Large intestine (tissue), 3 donors: Measurements from ENCODE around the gene ASIC3. TPM values are rescaled to one million over a fixed set of nuclear protein-coding genes. Genes with fewer than 3 reads are reported as not detected.
"Not testable (repeated sequence)": the region's sequence is repeated elsewhere in the genome, so short reads cannot be mapped to it uniquely, and the experiment has no call there.

Experiments used
- DNase-seq, 2 donors: peaks; one replicate each; pipeline versions ENCODE4 v3.0.0 to v3.0.0-alpha.2; 2013
- H3K27ac ChIP-seq: one replicate; pipeline ENCODE4 v1.5.1; 2013; ENCODE audit warnings: low read length
- H3K27me3 ChIP-seq: 2 replicates; pipeline ENCODE4 v1.6.1; 2013; ENCODE audit warnings: low read length; ENCODE audit not compliant: control insufficient read depth, insufficient read depth
- H3K36me3 ChIP-seq: 2 replicates; pipeline ENCODE4 v1.6.1; 2013; ENCODE audit warnings: low read length; ENCODE audit not compliant: control insufficient read depth, insufficient read depth
- H3K4me1 ChIP-seq: one replicate; pipeline ENCODE4 v1.6.1; 2013; ENCODE audit warnings: low read length; ENCODE audit not compliant: control insufficient read depth, insufficient read depth
- H3K4me3 ChIP-seq: one replicate; pipeline ENCODE4 v1.5.1; 2013; ENCODE audit warnings: low read length
- H3K9me3 ChIP-seq: one replicate; pipeline ENCODE4 v1.6.1; 2013; ENCODE audit warnings: mild to moderate bottlenecking, low read depth, low read length, moderate library complexity; ENCODE audit not compliant: control insufficient read depth
- WGBS: methylation state at CpG from one replicate; pipeline ENCODE4 v1.1.5; 2013; ENCODE audit warnings: low lambda C conversion rate; ENCODE audit not compliant: insufficient coverage; 5-methylcytosine and 5-hydroxymethylcytosine counted together
- polyA plus RNA-seq: library from polyadenylated mRNA; unstranded; fragments of 120-200 nt; gene quantifications from one replicate; pipeline ENCODE4 v1.2.1, GENCODE V29; 2013

Gene ASIC3
- polyA plus RNA-seq, 1 donor: 6.9 TPM

DNA sequence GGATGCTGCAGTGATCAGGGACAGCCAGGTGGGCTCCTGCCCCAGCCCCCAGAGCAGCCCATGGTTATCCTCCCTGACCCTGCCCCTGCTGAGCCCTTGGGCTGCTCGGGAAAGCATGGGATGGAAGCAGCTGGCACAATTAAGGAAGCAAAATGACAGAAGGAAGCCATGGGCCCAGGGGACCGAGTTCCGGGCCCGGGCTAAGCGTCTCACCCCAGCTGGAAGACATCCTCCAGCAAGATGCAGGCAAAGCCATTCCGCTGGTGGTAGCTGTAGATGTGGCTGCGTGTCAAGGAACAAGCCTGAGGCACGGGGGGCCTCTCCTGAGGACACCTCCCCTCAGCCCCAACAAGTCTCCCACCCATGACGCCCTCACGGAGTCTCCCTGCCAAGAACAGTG lies 25.1 kb upstream of the ASIC3 start:
- no CpG with 5 or more reads among the region's 10 CpGs for WGBS
- Histone ChIP-seq H3K27me3 (peaks cover 33% of the 10 kb centered on the region), H3K27ac (no peak overlapping the region), H3K9me3 (peaks cover 7% of the 10 kb centered on the region), H3K4me3 (no peak overlapping the region), H3K4me1 (peaks cover 10% of the 10 kb centered on the region), H3K36me3 (no peaks in the 10 kb centered on the region)
- DNase-seq: no peak

DNA sequence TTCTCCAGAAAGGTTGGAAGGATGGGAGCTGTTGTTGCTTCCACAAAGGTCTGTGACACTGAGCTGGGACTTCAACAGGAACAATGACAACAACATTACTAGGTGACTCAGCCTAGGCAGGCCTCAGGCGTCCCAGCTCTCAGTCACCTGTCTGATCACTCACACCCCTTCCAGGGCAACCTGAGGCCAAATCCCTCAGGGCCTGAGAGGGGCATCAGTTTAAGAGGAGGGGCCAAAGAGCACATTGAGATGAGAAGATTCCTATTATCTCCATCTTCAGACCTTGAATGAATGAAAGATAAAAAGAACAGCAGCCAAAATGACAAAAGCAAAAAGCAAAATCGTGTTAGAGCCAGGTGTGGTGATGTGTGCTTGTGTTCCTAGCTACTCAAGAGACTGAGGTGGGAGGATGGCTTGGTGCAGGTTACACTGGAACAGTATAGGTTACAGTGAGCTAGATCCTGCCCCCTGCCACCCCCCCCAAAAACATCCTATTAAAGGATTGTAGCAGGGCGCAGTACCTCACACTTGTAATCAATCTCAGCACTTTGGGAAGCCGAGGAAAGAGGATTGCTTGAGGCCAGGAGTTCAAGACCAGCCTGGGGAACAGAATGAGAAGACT lies 23.8 kb upstream of the ASIC3 start, which contains the start of gene ATG9B:
ATG9B (minus strand) TSS at position 60 of the 622 bp plus-strand sequence. CDS start 71 bp downstream, outside the sequence.
- Histone ChIP-seq H3K9me3 (no peaks in the 10 kb centered on the region), H3K4me3 (no peak within 1 kb of the TSS), H3K36me3 (no peaks in the 10 kb centered on the region), H3K27ac (no peak within 1 kb of the TSS), H3K27me3 (peaks cover 21% of the 10 kb centered on the region), H3K4me1 (peaks cover 11% of the 10 kb centered on the region)
- DNase-seq: no peak
- WGBS: 57% methylated on average over 1 of the region's 4 CpGs

DNA sequence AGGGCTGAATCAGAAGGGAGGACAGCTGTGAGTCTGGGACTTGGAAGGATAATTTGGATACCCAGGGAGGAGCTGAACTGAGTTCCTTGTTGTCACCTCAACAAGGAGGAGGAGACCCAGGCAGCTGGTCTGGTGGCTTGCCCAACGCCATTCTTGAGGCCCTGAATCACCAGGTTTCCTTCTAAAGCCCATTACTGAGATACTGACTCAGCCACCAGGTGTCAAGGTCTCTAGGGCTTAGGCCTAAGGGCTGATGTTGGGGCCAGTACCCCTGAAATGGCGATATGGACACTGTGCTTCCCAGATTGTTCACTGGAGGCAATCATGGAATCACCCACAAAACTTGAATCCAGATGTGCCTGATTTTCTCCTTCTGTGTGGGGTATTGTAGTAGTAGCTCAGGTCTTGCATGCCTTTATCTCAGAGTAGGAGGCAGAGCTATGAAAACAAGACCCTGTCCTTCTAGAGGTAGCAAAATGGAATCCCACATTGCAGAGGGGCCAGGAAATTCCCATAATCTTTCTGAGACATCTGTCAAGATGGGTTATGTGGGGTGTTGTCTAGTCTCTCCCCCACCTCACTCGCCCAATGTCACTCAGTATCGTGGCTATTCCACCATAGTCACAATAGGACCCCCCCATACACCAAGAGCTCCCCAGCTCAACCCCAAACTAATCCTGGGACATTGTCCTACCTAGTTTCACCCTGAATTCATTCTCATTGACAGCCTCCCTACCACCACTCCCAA lies 22.2 kb upstream of the ASIC3 start:
- Histone ChIP-seq H3K36me3 (no peaks in the 10 kb centered on the region), H3K27me3 (peaks cover 5% of the 10 kb centered on the region), H3K27ac (no peak overlapping the region), H3K4me1 (peaks cover 11% of the 10 kb centered on the region), H3K4me3 (no peak overlapping the region), H3K9me3 (no peaks in the 10 kb centered on the region)
- WGBS: no CpG with 5 or more reads among the region's 4 CpGs
- DNase-seq: no peak

DNA sequence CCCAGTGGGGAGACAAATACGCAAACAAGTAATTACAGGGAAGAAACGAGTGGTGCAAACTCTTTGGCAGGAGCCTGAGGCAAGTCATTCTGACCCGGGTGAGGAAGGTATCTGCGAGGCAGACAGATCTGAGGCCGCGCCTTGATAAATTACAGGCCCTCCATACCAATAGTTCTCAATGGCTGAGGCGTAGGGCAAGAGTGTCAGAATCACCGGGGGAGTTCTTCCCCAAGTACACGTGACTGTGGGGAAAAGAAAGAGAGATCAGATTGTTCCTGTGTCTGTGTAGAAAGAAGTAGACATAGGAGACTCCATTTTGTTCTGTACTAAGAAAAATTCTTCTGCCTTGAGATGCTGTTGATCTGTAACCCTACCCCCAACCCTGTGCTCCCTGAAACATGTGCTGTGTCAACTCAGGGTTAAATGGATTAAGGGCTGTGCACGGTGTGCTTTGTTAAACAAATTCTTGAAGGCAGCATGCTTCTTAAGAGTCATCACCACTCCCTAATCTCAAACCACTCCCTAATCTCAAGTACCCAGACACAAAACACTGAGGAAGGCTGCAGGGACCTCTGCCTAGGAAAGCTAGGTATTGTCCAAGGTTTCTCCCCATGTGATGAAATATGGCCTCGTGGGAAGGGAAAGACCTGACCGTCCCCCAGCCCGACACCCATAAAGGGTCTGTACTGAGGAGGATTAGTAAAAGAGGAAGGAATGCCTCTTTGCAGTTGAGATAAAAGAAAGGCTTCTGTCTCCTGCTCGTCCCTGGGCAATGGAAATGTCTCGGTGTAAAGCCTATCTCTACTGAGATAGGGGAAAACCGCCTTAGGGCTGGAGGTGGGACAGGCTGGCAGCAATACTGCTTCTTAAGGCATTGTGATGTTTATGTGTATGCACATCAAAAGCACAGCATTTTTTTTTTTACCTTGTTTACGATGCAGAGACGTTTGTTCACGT lies 21.3 kb upstream of the ASIC3 start:
- 0% methylated on average over 3 of the region's 19 CpGs for WGBS
- not testable (repeated sequence) for H3K9me3 ChIP-seq, H3K36me3 ChIP-seq, H3K4me3 ChIP-seq, H3K27ac ChIP-seq, H3K27me3 ChIP-seq
- H3K4me1 ChIP-seq: peaks cover 11% of the 10 kb centered on the region
- DNase-seq: peak in 1 of 2 donors; percentile 60

DNA sequence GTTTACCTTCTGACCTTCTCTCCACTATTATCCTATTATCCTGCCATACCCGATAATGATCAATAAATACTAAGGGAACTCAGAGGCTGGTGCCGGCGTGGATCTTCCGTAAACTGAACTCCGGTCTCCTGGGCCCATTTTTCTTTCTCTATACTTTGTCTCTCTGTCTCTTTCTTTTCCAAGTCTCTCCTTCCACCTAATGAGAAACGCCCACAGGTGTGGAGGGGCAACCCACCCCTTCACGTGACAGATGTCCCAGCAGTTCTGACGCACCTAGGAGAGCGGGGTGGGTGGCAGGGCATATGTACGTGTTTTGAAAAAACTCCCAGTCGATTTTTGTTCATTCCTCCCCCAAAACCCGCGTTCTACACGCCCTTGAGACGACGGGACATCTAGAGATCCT lies 20.6 kb upstream of the ASIC3 start:
- Histone ChIP-seq H3K4me1 (peaks cover 11% of the 10 kb centered on the region), H3K4me3 (peak overlapping the region; percentile 68), H3K27ac (peak overlapping the region; percentile 59)
- not testable (repeated sequence) for H3K9me3 ChIP-seq, H3K27me3 ChIP-seq, H3K36me3 ChIP-seq, DNase-seq
- WGBS: 0% methylated on average over 1 of the region's 16 CpGs

DNA sequence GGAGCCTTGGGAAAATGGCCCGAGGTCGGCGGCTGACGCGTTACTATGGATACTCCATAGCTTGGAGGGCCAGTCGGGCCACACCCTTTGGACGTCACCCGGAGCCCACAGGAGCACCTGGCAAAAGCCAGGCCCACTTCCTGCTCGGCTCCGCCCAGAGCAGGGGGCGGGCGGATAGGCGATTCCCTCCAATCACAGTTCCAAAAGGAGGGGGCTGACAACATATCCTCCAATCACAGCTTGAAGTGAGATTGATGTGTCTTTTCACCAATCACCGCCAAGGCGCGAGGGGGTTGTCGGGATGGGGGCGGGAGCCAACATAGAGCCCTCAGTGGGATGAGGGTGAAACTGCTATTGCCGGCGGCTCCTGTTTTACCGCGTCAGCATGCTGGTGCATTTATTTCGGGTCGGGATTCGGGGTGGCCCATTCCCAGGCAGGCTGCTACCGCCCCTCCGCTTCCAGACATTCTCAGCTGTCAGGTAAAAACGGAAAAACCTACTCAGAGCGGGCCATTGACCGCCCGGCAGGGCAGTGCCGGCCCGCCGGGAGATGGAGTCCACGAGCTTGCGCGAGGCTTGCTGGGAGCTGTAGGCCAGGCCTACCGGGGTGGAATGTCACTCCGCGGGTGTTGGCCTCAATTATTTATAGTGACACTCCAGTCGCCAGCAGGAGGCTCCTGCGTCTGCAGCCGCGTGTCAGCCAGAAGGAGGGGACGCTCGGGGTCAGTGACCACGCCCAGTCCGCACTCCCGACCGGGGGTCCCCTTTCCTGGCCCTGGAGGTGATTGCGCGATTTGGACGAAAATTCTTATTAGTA lies 20.0 kb upstream of the ASIC3 start, which contains the start of gene ABCB8:
ABCB8 (plus strand) TSS at position 320 of the 817 bp plus-strand sequence; CDS start at position 386, 66 bp downstream.
- peak; percentile 100 for DNase-seq
- Histone ChIP-seq H3K36me3 (peaks cover 8% of the 10 kb centered on the region), H3K4me3 (peak within 1 kb of the TSS; percentile 68), H3K9me3 (no peaks in the 10 kb centered on the region), H3K4me1 (peaks cover 11% of the 10 kb centered on the region), H3K27ac (peak within 1 kb of the TSS; percentile 76), H3K27me3 (peaks cover 3% of the 10 kb centered on the region)
- WGBS: no CpG with 5 or more reads among the region's 53 CpGs

DNA sequence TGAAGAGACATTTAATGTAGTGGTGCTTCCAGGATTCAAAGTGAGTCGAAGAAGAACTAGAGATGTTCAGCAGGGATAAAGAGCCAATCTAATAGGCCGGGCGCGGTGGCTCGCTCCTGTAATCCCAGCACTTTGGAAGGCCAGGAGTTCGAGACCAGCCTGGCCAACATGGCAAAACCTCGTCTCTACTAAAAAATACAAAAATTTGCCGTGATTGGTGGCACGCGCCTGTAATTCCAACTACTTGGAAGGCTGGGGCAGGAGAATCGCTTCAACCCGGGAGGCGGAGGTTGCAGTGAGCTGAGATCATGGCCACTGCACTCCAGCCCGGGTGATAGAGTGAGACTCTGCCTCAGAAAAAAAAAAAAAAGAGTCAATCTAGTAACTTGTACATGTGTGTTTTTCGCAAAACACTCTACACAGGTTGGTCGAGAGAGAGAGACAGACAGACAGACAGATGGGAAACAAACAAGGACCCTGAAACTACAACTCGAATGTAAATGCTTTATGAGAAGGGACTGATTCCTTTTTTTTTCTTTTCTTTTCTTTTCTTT lies 19.3 kb upstream of the ASIC3 start:
- peak overlapping the region; percentile 76 for H3K27ac ChIP-seq
- peaks cover 3% of the 10 kb centered on the region for H3K27me3 ChIP-seq
- H3K9me3 ChIP-seq: no peaks in the 10 kb centered on the region
- H3K4me3 ChIP-seq: peak overlapping the region; percentile 68
- no peak for DNase-seq
- no CpG with 5 or more reads among the region's 17 CpGs for WGBS
- H3K4me1 ChIP-seq: peaks cover 11% of the 10 kb centered on the region
- peaks cover 15% of the 10 kb centered on the region for H3K36me3 ChIP-seq

DNA sequence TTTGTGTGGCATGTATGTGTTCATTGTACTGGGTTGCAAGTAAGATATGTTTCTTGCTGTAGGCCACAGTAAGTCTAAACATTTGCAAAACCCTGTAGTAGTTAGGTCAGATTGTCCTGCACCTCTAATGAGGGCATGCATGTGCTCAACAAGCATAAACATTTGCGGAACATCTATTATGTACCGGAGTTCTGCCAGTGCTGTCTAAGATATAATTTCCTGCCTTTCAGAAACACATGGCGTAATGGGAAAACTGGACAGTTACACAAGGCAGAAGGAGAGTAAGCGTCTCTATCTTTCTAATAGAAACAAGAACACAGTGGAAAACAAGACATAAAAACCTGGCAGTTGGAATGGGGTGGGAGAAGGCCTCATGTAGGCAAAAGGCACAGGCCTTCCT lies 17.3 kb upstream of the ASIC3 start:
- no peaks in the 10 kb centered on the region for H3K27me3 ChIP-seq
- peaks cover 34% of the 10 kb centered on the region for H3K36me3 ChIP-seq
- no peak overlapping the region for H3K4me3 ChIP-seq
- H3K4me1 ChIP-seq: peaks cover 11% of the 10 kb centered on the region
- H3K9me3 ChIP-seq: no peaks in the 10 kb centered on the region
- no peak for DNase-seq
- H3K27ac ChIP-seq: no peak overlapping the region
- no CpG with 5 or more reads among the region's 4 CpGs for WGBS

DNA sequence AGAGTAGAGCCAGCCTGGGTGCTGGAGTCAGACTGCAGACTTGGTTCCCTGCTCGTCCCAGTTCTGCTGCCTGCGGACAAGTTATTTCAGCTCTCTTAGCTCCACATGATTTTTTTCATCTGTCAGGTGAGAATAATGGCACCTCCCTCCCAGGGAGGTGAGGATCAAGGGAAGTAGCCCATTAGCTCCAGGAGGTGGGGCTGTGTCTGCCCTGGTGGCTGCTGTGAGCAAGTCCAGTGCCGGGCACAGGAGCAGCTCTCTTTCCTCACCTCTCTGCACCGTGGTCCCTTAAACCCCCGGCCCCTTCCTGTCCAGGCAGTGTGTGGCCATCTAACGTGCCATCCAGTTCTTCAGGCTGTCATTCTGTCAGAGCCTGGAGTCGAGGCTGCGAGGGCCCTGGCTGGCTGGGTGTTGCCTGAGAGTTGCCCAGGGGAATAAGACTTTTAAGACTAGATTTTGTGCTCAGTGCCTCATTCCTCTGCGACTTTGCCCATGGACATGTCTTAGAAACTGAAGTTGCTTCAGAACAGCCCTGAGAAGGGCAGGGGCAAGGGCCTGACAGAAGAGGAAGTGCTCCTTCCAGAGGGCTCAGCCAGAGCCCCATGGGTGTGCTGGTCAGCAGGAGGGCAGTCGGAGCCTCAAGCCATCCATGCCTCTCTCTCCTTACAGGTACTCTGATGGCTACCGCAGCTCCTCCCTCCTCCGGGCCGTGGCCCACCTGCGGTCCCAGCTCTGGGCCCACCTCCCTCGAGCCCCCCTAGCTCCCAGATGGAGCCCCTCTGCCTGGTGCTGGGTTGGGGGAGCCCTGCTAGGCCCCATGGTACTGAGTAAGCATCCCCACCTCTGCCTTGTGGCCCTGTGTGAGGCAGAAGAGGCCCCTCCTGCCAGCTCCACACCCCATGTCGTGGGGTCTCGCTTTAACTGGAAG lies 15.1 kb upstream of the ASIC3 start:
- no peak for DNase-seq
- H3K9me3 ChIP-seq: no peaks in the 10 kb centered on the region
- peaks cover 48% of the 10 kb centered on the region for H3K36me3 ChIP-seq
- no peak overlapping the region for H3K4me3 ChIP-seq
- no peaks in the 10 kb centered on the region for H3K27me3 ChIP-seq
- WGBS: no CpG with 5 or more reads among the region's 17 CpGs
- H3K4me1 ChIP-seq: peaks cover 4% of the 10 kb centered on the region
- H3K27ac ChIP-seq: no peak overlapping the region
